ENCODE data around the gene THOC7. TPM values are rescaled to one million over a fixed set of nuclear protein-coding genes. Genes with fewer than 3 reads are reported as not detected.

THOC7 gene
- total RNA-seq, 4 donors from 2014 or later: 66.0 to 102 (median 78.8) TPM

DNA sequence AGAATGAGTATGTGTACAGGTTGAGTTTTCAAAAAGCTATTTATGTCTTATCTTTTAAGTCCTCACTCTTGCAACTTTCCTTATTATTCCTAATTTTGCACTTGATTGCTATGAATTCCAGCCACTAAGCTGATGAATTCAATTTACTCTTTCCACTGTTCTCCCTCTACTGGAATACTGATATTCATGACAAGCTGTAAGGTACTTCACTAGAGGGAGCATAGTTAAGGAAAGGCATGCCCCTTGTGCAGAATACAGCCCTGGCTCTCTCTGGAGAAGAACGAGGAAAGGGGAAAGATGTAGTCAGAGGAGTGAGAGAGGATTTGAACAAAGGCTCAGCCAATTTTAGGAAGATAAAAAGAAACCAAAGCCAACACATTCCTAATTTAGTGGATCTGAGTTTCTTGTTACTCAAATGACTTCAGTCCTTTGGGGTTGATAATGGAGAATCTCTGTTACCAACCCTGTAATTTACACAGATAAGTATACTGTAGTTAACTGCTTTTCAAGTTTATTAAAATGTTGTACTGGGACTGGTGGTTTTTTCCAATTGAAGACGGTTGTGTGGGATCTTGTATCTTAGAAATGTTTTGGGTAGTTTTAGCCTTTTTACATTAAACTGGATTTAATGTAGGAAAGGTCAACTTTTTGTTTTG lies 44.6 kb upstream of the THOC7 start:
- 48% methylated on average over 2 of the region's 2 CpGs for WGBS
- Histone ChIP-seq H3K4me3 (no peak overlapping the region), H3K9me3 (no peaks in the 10 kb centered on the region), H3K27me3 (no peaks in the 10 kb centered on the region), H3K36me3 (peaks cover 0 to 3% (median 0%) of the 10 kb centered on the region in 4 donors), H3K27ac (replicated peaks in 1 of 4) (no peak overlapping the region), H3K4me1 (peaks cover 8 to 20% (median 17%) of the 10 kb centered on the region in 4 donors)
- TF ChIP-seq, protein P1, sequence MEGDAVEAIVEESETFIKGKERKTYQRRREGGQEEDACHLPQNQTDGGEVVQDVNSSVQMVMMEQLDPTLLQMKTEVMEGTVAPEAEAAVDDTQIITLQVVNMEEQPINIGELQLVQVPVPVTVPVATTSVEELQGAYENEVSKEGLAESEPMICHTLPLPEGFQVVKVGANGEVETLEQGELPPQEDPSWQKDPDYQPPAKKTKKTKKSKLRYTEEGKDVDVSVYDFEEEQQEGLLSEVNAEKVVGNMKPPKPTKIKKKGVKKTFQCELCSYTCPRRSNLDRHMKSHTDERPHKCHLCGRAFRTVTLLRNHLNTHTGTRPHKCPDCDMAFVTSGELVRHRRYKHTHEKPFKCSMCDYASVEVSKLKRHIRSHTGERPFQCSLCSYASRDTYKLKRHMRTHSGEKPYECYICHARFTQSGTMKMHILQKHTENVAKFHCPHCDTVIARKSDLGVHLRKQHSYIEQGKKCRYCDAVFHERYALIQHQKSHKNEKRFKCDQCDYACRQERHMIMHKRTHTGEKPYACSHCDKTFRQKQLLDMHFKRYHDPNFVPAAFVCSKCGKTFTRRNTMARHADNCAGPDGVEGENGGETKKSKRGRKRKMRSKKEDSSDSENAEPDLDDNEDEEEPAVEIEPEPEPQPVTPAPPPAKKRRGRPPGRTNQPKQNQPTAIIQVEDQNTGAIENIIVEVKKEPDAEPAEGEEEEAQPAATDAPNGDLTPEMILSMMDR (IDR thresholded peaks at IDR 0.05): peak in 2 of 3 experiments; percentile 9 to 18
- TF ChIP-seq POLR2AphosphoS5 (IDR thresholded peaks at IDR 0.05): no peak
- intact Hi-C loops (cut with DNase I): no loop called here
- DNase-seq (ENCODE audit: extremely low spot score): no peak

DNA sequence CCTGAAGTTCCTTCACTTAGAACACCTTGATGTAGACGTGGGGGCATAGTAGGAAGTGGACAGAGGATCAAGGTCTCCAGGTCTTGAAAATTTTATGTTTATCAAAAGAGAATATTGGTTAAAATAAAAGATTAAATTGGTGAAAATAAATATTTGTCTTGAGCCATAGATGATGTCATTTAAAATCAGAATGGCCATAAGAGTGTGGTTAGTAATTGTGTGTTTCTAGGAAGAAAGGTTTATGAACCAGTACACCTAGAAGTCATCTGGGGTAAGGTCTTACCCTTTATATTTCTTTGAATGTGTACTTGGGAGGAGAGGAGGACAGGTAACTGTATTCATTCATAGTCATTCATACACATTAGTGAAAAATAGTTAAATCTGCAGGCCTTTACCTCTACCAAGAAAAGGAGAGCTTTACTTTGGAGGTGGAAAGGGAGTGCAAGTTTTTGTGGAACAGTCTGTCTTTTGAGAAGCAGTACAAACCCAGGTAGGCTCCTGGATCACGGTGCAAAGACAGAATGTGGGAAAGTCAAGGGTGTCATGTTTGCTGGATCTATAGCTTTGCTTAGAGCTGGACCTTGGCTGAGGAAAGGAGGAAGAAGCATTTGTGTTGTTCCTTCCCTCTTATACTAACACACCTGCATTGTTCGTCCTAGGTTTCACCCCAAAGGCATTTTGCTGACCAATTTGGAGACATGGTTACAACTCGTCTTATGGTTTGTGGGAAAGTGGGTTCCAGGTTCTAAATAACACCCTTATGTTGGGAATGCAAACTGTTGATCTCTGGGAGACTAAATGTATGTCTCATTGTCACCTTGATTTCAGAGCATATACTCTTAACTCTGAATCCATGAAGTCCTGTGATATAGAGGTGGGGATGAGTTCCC lies 42.4 kb upstream of the THOC7 start:
- Histone ChIP-seq H3K4me3 (no peak overlapping the region), H3K36me3 (peaks cover 0 to 3% (median 0%) of the 10 kb centered on the region in 4 donors), H3K9me3 (no peaks in the 10 kb centered on the region), H3K4me1 (peaks cover 2 to 11% (median 8%) of the 10 kb centered on the region in 4 donors), H3K27me3 (no peaks in the 10 kb centered on the region), H3K27ac (replicated peaks in 1 of 4) (no peak overlapping the region)
- intact Hi-C loops (cut with DNase I): no loop called here
- DNase-seq (ENCODE audit: extremely low spot score): no peak
- TF ChIP-seq POLR2A (IDR thresholded peaks at IDR 0.05; ENCODE audit: low read depth) (no peak), EP300 (IDR thresholded peaks at IDR 0.05) (no peak), POLR2AphosphoS5 (IDR thresholded peaks at IDR 0.05) (no peak)
- TF ChIP-seq, protein P1 (IDR thresholded peaks at IDR 0.05): no peak
- WGBS: 87% methylated on average over 4 of the region's 4 CpGs

DNA sequence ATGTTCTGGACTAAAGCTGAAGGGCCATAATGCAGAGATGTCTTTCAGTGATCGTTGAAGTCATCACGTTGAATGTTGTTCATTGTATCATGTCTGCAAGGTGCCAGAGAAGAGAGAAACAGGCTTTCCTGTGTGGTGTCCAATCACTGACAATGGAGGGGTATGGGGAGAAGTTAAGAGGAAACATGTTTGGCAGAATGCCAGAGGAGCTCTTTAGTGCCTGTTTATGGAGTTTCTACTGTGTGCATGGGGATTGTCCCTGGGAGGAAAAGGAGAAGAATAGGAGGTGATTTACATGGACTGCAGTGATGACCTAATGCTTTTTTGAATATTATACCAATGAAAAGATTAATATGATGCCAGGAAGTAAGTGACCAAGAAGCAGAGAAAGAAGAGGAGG lies 36.9 kb upstream of the THOC7 start:
- Histone ChIP-seq H3K36me3 (peaks cover 0 to 23% (median 13%) of the 10 kb centered on the region in 4 donors), H3K27ac (replicated peaks in 1 of 4) (no peak overlapping the region), H3K4me1 (peaks cover 2 to 10% (median 5%) of the 10 kb centered on the region in 4 donors), H3K9me3 (no peaks in the 10 kb centered on the region), H3K4me3 (no peak overlapping the region), H3K27me3 (no peaks in the 10 kb centered on the region)
- intact Hi-C loops (cut with DNase I): no loop called here
- DNase-seq (ENCODE audit: extremely low spot score): no peak
- TF ChIP-seq POLR2AphosphoS5 (IDR thresholded peaks at IDR 0.05) (no peak), EP300 (IDR thresholded peaks at IDR 0.05) (no peak), POLR2A (IDR thresholded peaks at IDR 0.05; ENCODE audit: low read depth) (no peak)
- TF ChIP-seq, protein P1 (IDR thresholded peaks at IDR 0.05): no peak
- 73% methylated on average over 2 of the region's 2 CpGs for WGBS

DNA sequence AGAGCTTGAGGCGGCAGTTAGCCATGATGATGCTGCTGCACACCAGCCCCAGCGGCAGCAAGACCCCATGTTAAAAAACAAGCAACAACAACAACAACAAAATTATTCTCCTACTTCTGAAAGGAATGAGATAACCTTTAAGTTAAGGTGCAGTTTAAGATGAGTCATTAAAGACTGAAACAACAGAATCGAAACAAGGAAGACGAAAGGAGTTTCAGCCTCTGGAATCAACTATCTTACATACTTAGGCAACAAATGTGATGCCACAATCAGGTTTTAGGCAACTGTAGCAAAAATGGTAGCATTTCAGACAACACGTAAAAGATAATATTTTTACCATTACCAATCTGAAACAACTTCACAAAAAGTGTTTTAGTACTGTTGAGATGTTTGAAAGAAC lies 36.4 kb upstream of the THOC7 start:
- intact Hi-C loops (cut with DNase I): no loop called here
- WGBS: 92% methylated on average over 5 of the region's 5 CpGs
- no peak for DNase-seq (ENCODE audit: extremely low spot score)
- Histone ChIP-seq H3K36me3 (peaks cover 0 to 23% (median 13%) of the 10 kb centered on the region in 4 donors), H3K4me1 (peaks cover 3 to 15% (median 8%) of the 10 kb centered on the region in 4 donors), H3K27ac (replicated peaks in 1 of 4) (no peak overlapping the region), H3K9me3 (no peaks in the 10 kb centered on the region), H3K27me3 (no peaks in the 10 kb centered on the region), H3K4me3 (no peak overlapping the region)
- TF ChIP-seq POLR2AphosphoS5 (IDR thresholded peaks at IDR 0.05) (no peak), EP300 (IDR thresholded peaks at IDR 0.05) (no peak), POLR2A (IDR thresholded peaks at IDR 0.05; ENCODE audit: low read depth) (no peak)
- TF ChIP-seq, protein P1 (IDR thresholded peaks at IDR 0.05): no peak
